HG03066 (cell line): ENCODE data around the gene HPCAL1.
"Not testable (repeated sequence)": the region's sequence is repeated elsewhere in the genome, so short reads cannot be mapped to it uniquely, and the experiment has no call there.

ENCODE experiments used
- ATAC-seq: cut with Tn5 transposase; IDR thresholded peaks from one replicate; pipeline ENCODE4 v1.9.1; 2021; ENCODE audit warnings: low read depth; ENCODE audit not compliant: unreplicated experiment

The HPCAL1 gene

DNA sequence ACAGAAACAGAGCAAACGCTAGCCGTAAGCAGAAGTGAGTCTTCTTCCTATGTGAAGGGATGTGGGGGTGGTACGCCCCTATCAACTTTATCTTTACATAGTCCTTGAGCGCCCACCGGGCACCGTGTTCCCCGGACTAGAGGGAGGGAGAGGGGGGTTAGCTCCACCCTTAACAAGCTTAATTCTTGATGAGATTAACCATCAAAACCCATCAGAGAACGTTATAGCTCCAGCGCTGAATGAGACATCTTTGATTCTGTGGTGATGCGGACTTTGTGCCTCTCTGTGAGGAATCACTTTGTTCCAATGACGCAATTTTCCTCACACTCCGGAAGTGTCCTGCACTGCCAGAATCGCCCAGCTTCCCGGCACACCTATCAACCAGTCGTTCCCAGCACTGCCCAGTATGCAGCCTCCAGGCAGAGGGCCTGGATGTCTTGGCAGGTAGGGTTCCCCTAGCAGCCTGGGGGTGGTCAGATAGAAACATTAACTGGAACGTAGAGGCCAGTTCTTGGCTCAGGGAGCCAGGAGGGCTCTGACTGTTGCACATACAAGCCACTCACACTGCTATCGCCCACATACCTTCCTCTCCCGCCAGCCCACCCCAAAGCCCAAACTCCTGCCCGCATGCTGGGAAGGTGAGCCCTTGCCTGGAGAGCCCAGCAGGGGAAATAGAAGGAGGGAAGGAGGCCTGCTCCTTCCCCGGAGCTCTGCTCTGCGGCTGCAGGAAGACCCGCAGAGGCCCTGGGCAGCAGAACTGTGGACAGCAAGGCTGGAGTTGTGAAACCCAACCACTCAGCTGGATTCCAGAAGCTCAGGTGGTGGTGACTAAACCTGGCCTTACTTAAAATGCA lies 147.4 kb downstream of the HPCAL1 start:
- ATAC-seq = no peak

- ATAC-seq = no peak
Measured at GRCh38 chr2:10451819-10452218, 149.1 kb downstream of the HPCAL1 start.

GRCh38 chr2:10452312-10452711 lies 149.6 kb downstream of the HPCAL1 start:
- ATAC-seq = no peak

- ATAC-seq = no peak
Measured at GRCh38 chr2:10452956-10453904, 150.5 kb downstream of the HPCAL1 start.

- ATAC-seq = no peak
Measured at GRCh38 chr2:10453905-10454298, 151.2 kb downstream of the HPCAL1 start.

- ATAC-seq = no peak
Measured at GRCh38 chr2:10454505-10454904, 151.8 kb downstream of the HPCAL1 start.

GRCh38 chr2:10457195-10457594 lies 154.5 kb downstream of the HPCAL1 start:
- ATAC-seq = not testable (repeated sequence)

GRCh38 chr2:10457846-10458598 lies 155.3 kb downstream of the HPCAL1 start:
- ATAC-seq = no peak

DNA sequence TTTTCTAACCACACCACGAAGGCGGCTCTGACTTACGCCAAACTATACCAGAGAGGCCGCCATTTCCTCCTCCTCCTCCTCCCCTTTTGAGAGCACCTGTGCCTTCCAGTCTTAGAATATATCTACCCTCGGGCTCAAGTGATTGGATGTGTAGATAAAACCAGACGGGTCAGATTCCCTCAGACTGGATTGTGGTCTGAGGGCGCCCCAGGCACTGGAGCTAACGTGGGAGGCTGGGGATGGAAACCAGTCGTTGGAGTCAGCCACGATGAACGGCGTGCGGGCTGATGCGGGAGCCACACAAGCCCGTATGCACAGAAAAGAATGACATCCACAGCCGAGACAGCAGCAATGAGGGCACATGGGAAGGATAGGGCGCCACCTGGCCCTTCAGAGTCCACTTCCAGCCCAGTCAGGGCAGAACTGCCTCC lies 157.7 kb downstream of the HPCAL1 start:
- no peak for ATAC-seq

GRCh38 chr2:10462178-10463083 lies 159.7 kb downstream of the HPCAL1 start:
- ATAC-seq = no peak

GRCh38 chr2:10465910-10466309 lies 163.2 kb downstream of the HPCAL1 start:
- no peak for ATAC-seq

GRCh38 chr2:10466801-10467200 lies 164.1 kb downstream of the HPCAL1 start:
- ATAC-seq = no peak

DNA sequence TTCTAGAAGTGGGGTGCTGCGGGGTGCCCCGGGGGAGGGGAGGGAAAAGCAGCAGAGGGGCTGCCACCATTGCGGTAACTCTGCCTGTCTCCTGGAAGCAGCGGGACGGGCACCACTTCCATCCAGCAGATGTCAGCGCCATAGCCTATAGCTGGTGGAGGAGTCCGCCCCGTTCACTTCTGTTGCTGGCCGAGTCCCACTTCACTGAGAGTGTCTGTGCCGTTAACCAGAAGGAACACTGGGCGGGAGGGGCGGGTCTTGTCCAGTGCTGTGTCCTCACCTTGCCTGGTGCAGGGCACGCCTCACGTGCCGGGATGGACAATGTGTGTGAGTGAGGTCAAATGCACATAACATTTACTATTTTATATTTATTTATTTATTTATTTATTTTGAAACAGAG lies 164.7 kb downstream of the HPCAL1 start:
- ATAC-seq = no peak

GRCh38 chr2:10469301-10469700 lies 166.6 kb downstream of the HPCAL1 start:
- no peak for ATAC-seq

DNA sequence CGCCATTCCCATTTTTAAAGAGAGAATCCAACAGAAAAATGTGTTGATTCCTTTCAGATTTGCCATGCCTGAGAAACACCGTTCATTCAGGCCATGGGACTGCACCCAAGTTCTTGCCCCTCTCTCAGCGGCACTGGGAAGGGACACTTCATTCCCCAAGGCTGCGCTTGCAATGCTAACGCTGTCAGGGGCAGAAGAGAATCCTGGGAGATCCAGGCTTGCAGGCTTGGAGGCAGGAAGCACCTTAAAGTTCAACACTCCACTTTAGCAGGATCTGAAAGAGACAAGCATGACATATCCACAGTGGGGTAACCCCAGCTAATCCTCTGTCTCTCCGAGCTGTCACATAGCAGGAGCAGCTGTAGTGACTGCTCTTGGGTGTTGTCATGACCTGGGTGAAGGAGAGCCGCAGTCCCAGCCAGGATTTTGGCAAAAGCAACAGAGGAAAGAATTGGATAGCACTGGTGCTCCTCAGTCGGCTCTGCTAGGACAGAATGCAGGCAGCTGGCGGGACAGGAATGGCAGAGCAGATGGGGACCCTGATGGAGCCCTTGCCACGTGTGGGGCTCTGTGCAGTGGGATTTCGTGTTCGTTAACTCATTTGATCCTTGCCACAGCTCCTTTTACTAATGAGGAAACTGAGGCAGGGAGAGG lies 167.4 kb downstream of the HPCAL1 start:
- no peak for ATAC-seq

DNA sequence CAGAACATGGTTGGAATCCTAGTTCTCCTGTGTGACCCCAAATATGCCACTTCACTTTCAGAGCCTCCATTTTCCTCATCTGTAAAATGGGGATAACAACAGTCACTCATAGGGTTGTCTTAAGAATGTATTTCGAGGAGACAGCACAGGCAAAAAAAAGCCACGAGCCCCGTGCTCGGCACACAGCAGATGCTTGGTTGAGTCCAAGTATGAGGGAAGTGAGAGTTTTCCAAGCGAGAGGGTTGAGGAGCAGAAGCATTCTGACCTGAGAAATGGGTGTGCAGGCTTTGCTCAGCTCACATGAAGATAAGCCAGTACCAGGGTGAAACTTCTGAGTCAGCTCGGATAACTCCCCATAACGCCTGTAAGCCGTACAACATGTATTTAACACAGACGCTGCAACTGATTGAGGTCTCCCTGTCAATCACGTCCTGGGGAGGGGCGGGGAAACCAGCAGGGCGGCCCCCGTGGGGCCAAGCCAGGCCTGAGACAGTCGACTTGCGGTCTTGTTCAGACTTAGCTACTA lies 168.4 kb downstream of the HPCAL1 start:
- no peak for ATAC-seq

DNA sequence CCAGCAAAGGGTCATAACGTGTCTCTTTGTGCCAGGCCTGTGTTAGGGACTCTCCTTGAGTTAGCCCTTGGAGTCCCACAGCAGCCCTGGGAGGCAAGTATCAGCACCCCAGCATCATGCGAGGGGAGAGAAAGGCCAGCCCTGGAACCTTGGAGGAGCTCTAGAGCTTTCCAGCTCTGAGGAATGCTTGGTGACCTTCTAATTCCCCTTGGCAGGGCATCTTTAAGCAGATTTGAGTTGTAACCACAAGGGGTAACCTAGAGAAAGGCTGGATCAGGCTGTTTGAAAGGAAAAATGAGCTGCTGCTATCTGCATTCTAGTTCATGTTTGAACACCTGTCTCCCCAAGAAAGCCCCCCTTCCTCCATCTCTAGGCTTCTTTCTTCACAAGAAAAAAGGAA lies 169.3 kb downstream of the HPCAL1 start:
- ATAC-seq = no peak

DNA sequence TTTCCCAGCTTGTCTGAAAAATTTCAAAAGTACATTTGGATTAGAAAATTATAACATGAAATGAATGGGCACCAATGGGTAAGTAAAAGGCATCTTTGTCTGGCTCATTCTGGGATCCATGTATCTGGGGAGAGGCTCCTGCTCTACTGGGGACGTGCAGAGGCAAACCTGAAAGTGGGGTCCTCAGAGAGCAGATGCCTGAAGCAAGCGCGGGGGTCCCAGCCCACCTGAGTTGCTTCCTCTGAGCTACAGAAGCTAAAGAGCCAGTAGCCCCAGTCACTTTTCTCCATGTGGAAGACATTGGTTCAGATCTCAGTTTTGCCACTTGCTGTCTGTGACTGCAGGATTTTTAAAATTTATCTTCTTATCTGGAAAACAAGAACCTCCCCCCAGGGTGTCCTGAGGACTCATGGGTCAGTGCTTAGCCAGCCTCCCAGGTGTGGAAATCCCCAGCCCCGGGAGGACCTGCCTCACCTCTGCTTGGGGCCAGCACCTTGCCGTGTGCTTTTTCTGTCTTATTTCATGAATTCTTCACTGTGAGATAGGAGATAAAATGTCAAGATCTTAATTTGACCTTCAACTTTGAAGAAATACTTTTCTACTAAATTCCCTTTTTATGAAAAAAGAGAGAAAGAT lies 170.5 kb downstream of the HPCAL1 start:
- no peak for ATAC-seq
